PC-9 (cell line): ENCODE measurements around the gene LYRM2. TPM values are rescaled to one million over a fixed set of nuclear protein-coding genes. Genes with fewer than 3 reads are reported as not detected.

Experiments used
- BruUV-seq: library from RNA; stranded (reverse); fragments of 400-500 nt; replicated peaks from 2 replicates; lab custom pipeline; 2021; lab: Mats Ljungman, UMichigan
- CTCF ChIA-PET: fragments of 300-600 bp; sonication (Branson Sonifier 250); formaldehyde crosslinking; loops from one replicate; lab custom pipeline; 2022; ENCODE audit warnings: antibody characterized with exemption; lab: Charles Lee
- POLR2A ChIA-PET: fragments of 300-600 bp; sonication (Branson Sonifier 250); formaldehyde crosslinking; loops from one replicate; lab custom pipeline; 2022; ENCODE audit warnings: antibody characterized with exemption; ENCODE audit not compliant: unreplicated experiment; lab: Charles Lee
- DNase-seq, 2 experiments: peaks; one replicate each; pipeline versions ENCODE4 v3.0.0 to v3.0.0-alpha.2; 2015 to 2022; ENCODE audit warnings: mixed read lengths in 1 of 2
- H2AFZ ChIP-seq: fragments of 200-600 bp; sonication (generic); 2 replicates; pipeline ENCODE4 v1.8.1; 2017; ENCODE audit warnings: antibody characterized with exemption
- H3F3A ChIP-seq: fragments of 200-600 bp; sonication (generic); 2 replicates; pipeline ENCODE4 v1.8.1; 2017; ENCODE audit warnings: antibody characterized with exemption, mild to moderate bottlenecking, low read depth; ENCODE audit not compliant: insufficient read depth
- H3K27ac ChIP-seq: fragments of 200-600 bp; sonication (generic); 2 replicates; pipeline ENCODE4 v1.6.1; 2016; ENCODE audit warnings: mixed run types
- H3K27me3 ChIP-seq: fragments of 200-600 bp; sonication (generic); 2 replicates; pipeline ENCODE4 v1.6.1; 2016; ENCODE audit warnings: low read depth, mixed run types; ENCODE audit not compliant: insufficient read depth
- H3K36me3 ChIP-seq: fragments of 200-600 bp; sonication (generic); 2 replicates; pipeline ENCODE4 v1.6.1; 2016; ENCODE audit warnings: low read depth, mixed run types
- H3K4me1 ChIP-seq: fragments of 200-600 bp; sonication (generic); replicated peaks from 2 replicates; pipeline ENCODE4 v1.6.1; 2016; ENCODE audit warnings: mixed run types; ENCODE audit not compliant: insufficient read depth
- H3K4me2 ChIP-seq: fragments of 200-600 bp; sonication (generic); 2 replicates; pipeline ENCODE4 v1.6.1; 2017; ENCODE audit warnings: mixed run types
- H3K4me3 ChIP-seq: fragments of 200-600 bp; sonication (generic); 2 replicates; pipeline ENCODE4 v1.6.1; 2016; ENCODE audit warnings: mixed run types
- H3K79me2 ChIP-seq: fragments of 200-600 bp; sonication (generic); 2 replicates; pipeline ENCODE4 v1.6.1; 2017; ENCODE audit warnings: low read depth, mixed run types
- H3K9me2 ChIP-seq: fragments of 200-600 bp; sonication (generic); 2 replicates; pipeline ENCODE4 v1.8.1; 2017; ENCODE audit warnings: mild to moderate bottlenecking; ENCODE audit not compliant: insufficient read depth
- H3K9me3 ChIP-seq: fragments of 200-600 bp; sonication (generic); 2 replicates; pipeline ENCODE4 v1.8.1; 2016; ENCODE audit warnings: low read depth; ENCODE audit not compliant: insufficient read depth
- H4K20me1 ChIP-seq: fragments of 200-600 bp; sonication (generic); 2 replicates; pipeline ENCODE4 v1.8.1; 2017; ENCODE audit not compliant: insufficient read depth
- CTCF ChIP-seq: fragments of 200-600 bp; sonication (generic); conservative IDR thresholded peaks from 2 replicates; pipeline ENCODE4 v1.6.1; 2017; ENCODE audit warnings: mixed run types, antibody characterized with exemption, mild to moderate bottlenecking, moderate library complexity
- EZH2 ChIP-seq: fragments of 200-600 bp; sonication (generic); IDR thresholded peaks from 2 replicates; pipeline ENCODE4 v1.8.0; 2017; ENCODE audit warnings: antibody characterized with exemption, low read depth
- intact Hi-C: fragments of 100-400 bp; cut with micrococcal nuclease; formaldehyde crosslinking; loops from one replicate; pipeline ENCODE4 v1.10.0; 2022; ENCODE audit not compliant: unreplicated experiment
- total RNA-seq: library from RNA; stranded (reverse); gene quantifications from 2 replicates; pipeline ENCODE4 v1.2.3, GENCODE V29; 2021

The LYRM2 gene
- total RNA-seq, 1 experiment from 2014 or later, result 24.2 TPM

GRCh38 chr6:89564752-89565427 is 73.7 kb downstream of the LYRM2 start:
- no TSS peak for BruUV-seq
- Histone ChIP-seq H3K27me3 (no peaks in the 10 kb centered on the region), H3K9me3 (no peaks in the 10 kb centered on the region), H3K4me3 (no peak overlapping the region), H3K79me2 (no peaks in the 10 kb centered on the region), H3K9me2 (no peaks in the 10 kb centered on the region), H3K4me1 (no peaks in the 10 kb centered on the region), H3K36me3 (no peaks in the 10 kb centered on the region), H2AFZ (no peak overlapping the region), H3K4me2 (no peak overlapping the region), H4K20me1 (no peaks in the 10 kb centered on the region), H3F3A (no peaks in the 10 kb centered on the region), H3K27ac (no peak overlapping the region)
- DNase-seq, result no peak
- TF ChIP-seq EZH2 (no peak), CTCF (no peak)
- CTCF ChIA-PET, result no interaction called here
- POLR2A ChIA-PET, result no interaction called here
- intact Hi-C loops, result no loop called here

GRCh38 chr6:89563866-89564265 is 74.7 kb downstream of the LYRM2 start:
- H3F3A ChIP-seq, result no peaks in the 10 kb centered on the region
- no peak overlapping the region for H3K4me3 ChIP-seq
- H2AFZ ChIP-seq, result no peak overlapping the region
- no peak overlapping the region for H3K4me2 ChIP-seq
- H3K36me3 ChIP-seq, result no peaks in the 10 kb centered on the region
- POLR2A ChIA-PET, result no interaction called here
- TF ChIP-seq EZH2 (no peak), CTCF (no peak)
- H3K27me3 ChIP-seq, result no peaks in the 10 kb centered on the region
- no peaks in the 10 kb centered on the region for H3K9me3 ChIP-seq
- H3K79me2 ChIP-seq, result no peaks in the 10 kb centered on the region
- CTCF ChIA-PET, result no interaction called here
- H3K4me1 ChIP-seq, result no peaks in the 10 kb centered on the region
- H3K9me2 ChIP-seq, result no peaks in the 10 kb centered on the region
- intact Hi-C loops, result no loop called here
- H3K27ac ChIP-seq, result no peak overlapping the region
- no peaks in the 10 kb centered on the region for H4K20me1 ChIP-seq
- DNase-seq, result no peak
- BruUV-seq, result no TSS peak

- Histone ChIP-seq H3F3A (no peaks in the 10 kb centered on the region), H4K20me1 (no peaks in the 10 kb centered on the region), H3K9me3 (no peaks in the 10 kb centered on the region), H2AFZ (no peak overlapping the region), H3K4me1 (no peaks in the 10 kb centered on the region), H3K36me3 (no peaks in the 10 kb centered on the region), H3K27ac (no peak overlapping the region), H3K9me2 (no peaks in the 10 kb centered on the region), H3K4me2 (no peak overlapping the region), H3K4me3 (no peak overlapping the region), H3K27me3 (no peaks in the 10 kb centered on the region), H3K79me2 (no peaks in the 10 kb centered on the region)
- no peak for TF ChIP-seq CTCF
- TF ChIP-seq EZH2, result no peak
- CTCF ChIA-PET, result no interaction called here
- POLR2A ChIA-PET, result no interaction called here
- intact Hi-C loops, result no loop called here
- DNase-seq, result no peak
- no TSS peak for BruUV-seq
Observed at GRCh38 chr6:89562093-89562973, 76.2 kb downstream of the LYRM2 start.
